Measurements from ENCODE around the gene ELP1.
"Not testable (repeated sequence)": the region's sequence is repeated elsewhere in the genome, so short reads cannot be mapped to it uniquely, and the experiment has no call there.

Gene ELP1

DNA sequence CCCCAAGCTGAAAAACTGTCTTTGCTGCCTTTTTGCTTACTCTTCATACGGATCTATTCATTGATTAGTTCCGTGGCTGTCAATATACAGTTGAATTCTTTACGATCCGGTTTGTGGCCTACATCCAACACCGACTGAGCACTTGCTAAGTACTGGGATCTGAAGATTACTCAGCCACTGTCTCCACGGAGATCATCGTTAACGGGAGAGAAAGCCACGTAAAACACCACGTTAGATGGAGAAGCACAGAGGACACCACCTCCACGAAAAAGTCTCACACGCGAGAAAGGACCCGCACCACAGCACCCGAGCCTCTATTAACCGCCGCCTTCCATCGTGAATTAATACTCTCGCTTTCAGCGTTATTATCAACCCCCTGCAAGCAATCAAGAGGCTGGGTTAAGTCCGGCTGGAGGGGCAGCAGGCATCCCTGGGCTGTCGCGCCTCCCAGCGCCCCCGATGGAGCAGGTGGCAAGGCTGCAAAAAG lies 650 bp downstream of the ELP1 start:
- TF ChIP-seq, protein P1, sequence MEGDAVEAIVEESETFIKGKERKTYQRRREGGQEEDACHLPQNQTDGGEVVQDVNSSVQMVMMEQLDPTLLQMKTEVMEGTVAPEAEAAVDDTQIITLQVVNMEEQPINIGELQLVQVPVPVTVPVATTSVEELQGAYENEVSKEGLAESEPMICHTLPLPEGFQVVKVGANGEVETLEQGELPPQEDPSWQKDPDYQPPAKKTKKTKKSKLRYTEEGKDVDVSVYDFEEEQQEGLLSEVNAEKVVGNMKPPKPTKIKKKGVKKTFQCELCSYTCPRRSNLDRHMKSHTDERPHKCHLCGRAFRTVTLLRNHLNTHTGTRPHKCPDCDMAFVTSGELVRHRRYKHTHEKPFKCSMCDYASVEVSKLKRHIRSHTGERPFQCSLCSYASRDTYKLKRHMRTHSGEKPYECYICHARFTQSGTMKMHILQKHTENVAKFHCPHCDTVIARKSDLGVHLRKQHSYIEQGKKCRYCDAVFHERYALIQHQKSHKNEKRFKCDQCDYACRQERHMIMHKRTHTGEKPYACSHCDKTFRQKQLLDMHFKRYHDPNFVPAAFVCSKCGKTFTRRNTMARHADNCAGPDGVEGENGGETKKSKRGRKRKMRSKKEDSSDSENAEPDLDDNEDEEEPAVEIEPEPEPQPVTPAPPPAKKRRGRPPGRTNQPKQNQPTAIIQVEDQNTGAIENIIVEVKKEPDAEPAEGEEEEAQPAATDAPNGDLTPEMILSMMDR (IDR thresholded peaks at IDR 0.05): no peak
- Histone ChIP-seq H3K27me3 (ENCODE audit: control insufficient read depth, insufficient read depth, low read length) (no peaks in the 10 kb centered on the region), H3K9ac (no peak overlapping the region), H3K9me3 (ENCODE audit: control insufficient read depth, low read length) (no peaks in the 10 kb centered on the region), H3K4me1 (peaks cover 4% of the 10 kb centered on the region), H3K4me3 (ENCODE audit: low read depth, low read length) (peak overlapping the region; percentile 98), H3K36me3 (ENCODE audit: control insufficient read depth, insufficient read depth, low read length) (no peaks in the 10 kb centered on the region), H3K4me2 (ENCODE audit: low read length) (peak overlapping the region; percentile 94), H3K27ac (peak overlapping the region; percentile 86), H3K79me2 (peaks cover 8% of the 10 kb centered on the region), H2AFZ (peak overlapping the region; percentile 92)

DNA sequence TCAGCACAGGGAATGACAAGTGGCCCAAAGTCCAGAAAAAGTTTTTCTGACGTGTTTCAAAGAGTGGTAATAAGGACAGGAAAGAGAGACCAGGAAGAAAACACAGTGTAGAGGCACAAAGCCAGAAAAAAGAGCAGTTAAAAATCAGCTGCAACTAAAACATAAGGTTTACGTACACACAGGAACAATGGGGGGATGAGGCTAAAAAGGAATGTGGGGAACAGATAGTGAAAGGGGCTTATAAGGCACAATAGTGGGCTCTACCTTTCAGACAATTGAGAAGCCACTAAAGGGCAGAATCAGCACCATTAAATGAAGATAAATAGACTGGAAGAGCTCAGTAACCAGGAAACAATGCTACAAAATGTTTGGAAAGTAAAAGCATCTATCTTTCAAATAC lies 5.5 kb downstream of the ELP1 start:
- H2AFZ ChIP-seq: no peak overlapping the region
- H3K27ac ChIP-seq: no peak overlapping the region
- TF ChIP-seq, protein P1 (IDR thresholded peaks at IDR 0.05): no peak
- no peaks in the 10 kb centered on the region for H3K9me3 ChIP-seq (ENCODE audit: control insufficient read depth, low read length)
- H3K27me3 ChIP-seq (ENCODE audit: control insufficient read depth, insufficient read depth, low read length): no peaks in the 10 kb centered on the region
- no peak overlapping the region for H3K4me3 ChIP-seq (ENCODE audit: low read depth, low read length)
- no peak overlapping the region for H3K9ac ChIP-seq
- H3K4me1 ChIP-seq: peaks cover 4% of the 10 kb centered on the region
- H3K79me2 ChIP-seq: peaks cover 7% of the 10 kb centered on the region
- H3K36me3 ChIP-seq (ENCODE audit: control insufficient read depth, insufficient read depth, low read length): no peaks in the 10 kb centered on the region
- H3K4me2 ChIP-seq (ENCODE audit: low read length): peak overlapping the region; percentile 29

DNA sequence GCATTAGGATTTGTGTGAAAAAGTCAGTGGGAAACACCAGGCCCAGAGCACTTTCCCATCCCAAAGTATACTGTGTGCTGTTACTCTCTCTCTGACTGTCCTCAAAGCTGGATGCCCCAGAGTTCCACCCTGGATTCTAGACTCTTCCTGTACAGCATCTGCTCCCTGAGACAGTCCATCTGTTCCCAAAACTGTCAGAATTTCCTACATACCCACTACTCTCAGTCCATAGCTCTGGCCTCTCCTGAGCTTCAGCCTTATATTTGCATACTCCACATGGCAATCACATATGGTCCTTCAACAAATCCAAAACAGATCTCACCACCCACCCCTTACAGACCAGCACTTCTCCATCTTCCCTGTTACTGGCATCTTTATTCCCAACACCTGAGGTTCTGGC lies 9.5 kb downstream of the ELP1 start:
- H3K36me3 ChIP-seq (ENCODE audit: control insufficient read depth, insufficient read depth, low read length): no peaks in the 10 kb centered on the region

DNA sequence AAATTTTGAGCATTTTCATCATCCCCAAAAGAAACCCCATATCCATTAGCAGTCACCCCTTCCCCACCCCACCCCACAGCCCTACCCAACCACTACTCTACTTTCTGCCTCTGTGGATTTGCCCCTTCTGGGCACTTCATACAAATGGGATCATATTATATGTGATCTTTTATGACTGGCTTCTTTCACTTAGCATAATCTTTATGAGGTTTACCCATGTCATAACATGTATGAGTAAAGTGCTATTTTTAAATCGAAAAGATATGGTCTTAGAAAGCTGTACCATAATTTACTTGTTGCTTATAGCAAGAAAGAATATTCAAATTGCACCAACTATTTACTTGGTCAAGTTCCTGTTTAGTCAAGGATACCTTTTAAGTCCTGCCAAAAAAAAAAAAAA lies 12.7 kb downstream of the ELP1 start:
- no peak overlapping the region for H3K27ac ChIP-seq
- TF ChIP-seq, protein P1 (IDR thresholded peaks at IDR 0.05): no peak
- H2AFZ ChIP-seq: no peak overlapping the region
- H3K79me2 ChIP-seq: no peaks in the 10 kb centered on the region
- no peaks in the 10 kb centered on the region for H3K9me3 ChIP-seq (ENCODE audit: control insufficient read depth, low read length)
- no peaks in the 10 kb centered on the region for H3K4me1 ChIP-seq
- H3K4me2 ChIP-seq (ENCODE audit: low read length): no peak overlapping the region
- H3K4me3 ChIP-seq (ENCODE audit: low read depth, low read length): no peak overlapping the region
- H3K36me3 ChIP-seq (ENCODE audit: control insufficient read depth, insufficient read depth, low read length): no peaks in the 10 kb centered on the region
- H3K9ac ChIP-seq: no peak overlapping the region
- no peaks in the 10 kb centered on the region for H3K27me3 ChIP-seq (ENCODE audit: control insufficient read depth, insufficient read depth, low read length)

More for the DNA sequence above, 9.5 kb downstream of the ELP1 start:
- Histone ChIP-seq H3K27me3 (ENCODE audit: control insufficient read depth, insufficient read depth, low read length) (no peaks in the 10 kb centered on the region), H3K9ac (no peak overlapping the region), H3K79me2 (no peaks in the 10 kb centered on the region), H3K4me3 (ENCODE audit: low read depth, low read length) (no peak overlapping the region), H2AFZ (no peak overlapping the region), H3K4me1 (no peaks in the 10 kb centered on the region), H3K9me3 (ENCODE audit: control insufficient read depth, low read length) (no peaks in the 10 kb centered on the region), H3K4me2 (ENCODE audit: low read length) (no peak overlapping the region), H3K27ac (no peak overlapping the region)
- TF ChIP-seq, protein P1 (IDR thresholded peaks at IDR 0.05): no peak

DNA sequence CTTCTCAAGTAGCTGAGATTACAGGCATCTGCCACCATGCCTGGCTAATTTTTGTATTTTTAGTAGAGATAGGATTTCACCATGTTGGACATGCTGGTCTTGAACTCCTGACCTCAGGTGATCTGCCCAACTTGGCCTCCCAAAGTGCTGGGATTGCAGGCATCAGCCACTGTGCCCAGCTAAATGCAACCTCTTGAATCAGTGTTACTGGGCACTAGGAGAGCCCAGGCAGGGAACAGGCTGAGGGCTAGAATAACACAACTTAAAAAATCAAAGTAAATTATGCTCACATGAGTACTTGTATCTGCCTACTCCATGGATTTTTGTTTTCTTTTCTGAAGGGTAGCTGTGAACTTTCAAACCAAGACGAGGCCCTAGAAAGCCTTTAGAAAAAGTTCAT lies 13.5 kb downstream of the ELP1 start:
- not testable (repeated sequence) for H3K79me2 ChIP-seq; H3K4me3 ChIP-seq (ENCODE audit: low read depth, low read length); H3K36me3 ChIP-seq (ENCODE audit: control insufficient read depth, insufficient read depth, low read length); H3K9me3 ChIP-seq (ENCODE audit: control insufficient read depth, low read length); H3K27me3 ChIP-seq (ENCODE audit: control insufficient read depth, insufficient read depth, low read length); H3K9ac ChIP-seq; H3K27ac ChIP-seq; H3K4me1 ChIP-seq; H2AFZ ChIP-seq; H3K4me2 ChIP-seq (ENCODE audit: low read length)

All from parathyroid adenoma (tissue), 2 donors.